Measurements from ENCODE around the gene THADA. TPM values are rescaled to one million over a fixed set of nuclear protein-coding genes. Genes with fewer than 3 reads are reported as not detected.

Gene THADA
- total and polyA plus RNA-seq, 2 experiments from 2014 or later = 10.8 to 18.8 TPM

DNA sequence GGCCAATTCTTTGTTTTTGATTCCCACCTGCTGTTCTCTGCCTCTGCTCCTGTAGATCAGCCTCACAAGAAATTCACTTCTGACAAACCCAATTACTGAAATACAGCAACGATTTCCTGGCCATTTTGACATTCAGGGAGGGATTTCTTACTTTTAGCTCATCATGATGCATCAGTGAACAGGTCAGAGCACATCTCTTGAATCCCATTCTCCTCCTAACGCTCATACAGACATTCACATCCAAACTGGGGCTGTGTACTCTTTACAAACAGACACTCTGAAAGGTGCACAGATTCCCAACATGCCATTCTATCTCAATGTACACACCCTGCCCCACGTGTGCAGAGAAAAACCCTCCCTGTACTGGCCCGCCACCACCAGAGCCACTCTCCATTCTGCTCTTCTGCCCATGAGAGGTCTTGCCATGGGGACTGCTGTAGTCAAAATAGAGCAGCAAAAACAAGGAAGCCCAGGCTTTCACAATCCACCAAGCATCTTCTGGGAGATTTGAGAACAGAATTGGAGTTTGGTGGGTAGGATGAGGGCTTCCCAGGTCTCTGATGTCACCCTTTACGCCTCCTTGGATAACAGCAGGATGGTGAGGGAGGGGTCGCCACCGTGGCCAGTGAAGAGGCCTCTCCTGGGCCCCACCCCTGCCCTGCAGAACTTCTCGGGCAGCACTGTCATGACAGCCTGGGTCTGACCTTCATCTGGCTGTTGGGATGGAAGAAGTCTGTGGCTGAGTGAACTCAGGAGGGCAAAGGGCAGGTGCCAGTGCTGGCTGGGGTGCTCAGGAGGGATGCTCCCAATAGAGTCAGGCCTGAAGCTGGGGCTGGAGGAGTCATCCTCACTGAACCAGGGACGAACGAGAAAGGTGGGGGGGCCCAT is 327.5 kb downstream of the THADA start:
- Histone ChIP-seq H3K79me2 (no peaks in the 10 kb centered on the region), H3K36me3 (replicated peaks; ENCODE audit: insufficient read depth, low read depth) (no peaks in the 10 kb centered on the region), H3K27ac (peak overlapping the region; percentile 89), H2AFZ (no peak overlapping the region), H3K27me3 (no peaks in the 10 kb centered on the region), H3K4me2 (peak overlapping the region; percentile 23), H3K9me2 (replicated peaks; ENCODE audit: insufficient read depth) (no peaks in the 10 kb centered on the region), H3K4me1 (ENCODE audit: insufficient read depth) (peaks cover 35% of the 10 kb centered on the region), H3K4me3 (no peak overlapping the region), H3K9me3 (ENCODE audit: low read depth) (no peaks in the 10 kb centered on the region), H4K20me1 (ENCODE audit: insufficient read depth, poor library complexity, severe bottlenecking) (no peaks in the 10 kb centered on the region)
- DNase-seq (ENCODE audit: low spot score) = no peak
- TF ChIP-seq EZH2phosphoT487 (IDR thresholded peaks at IDR 0.05; ENCODE audit: low read depth, severe bottlenecking, unreplicated experiment) (no peak), EZH2 (IDR thresholded peaks at IDR 0.05; ENCODE audit: borderline replicate concordance) (no peak)
- TF ChIP-seq, protein P1, sequence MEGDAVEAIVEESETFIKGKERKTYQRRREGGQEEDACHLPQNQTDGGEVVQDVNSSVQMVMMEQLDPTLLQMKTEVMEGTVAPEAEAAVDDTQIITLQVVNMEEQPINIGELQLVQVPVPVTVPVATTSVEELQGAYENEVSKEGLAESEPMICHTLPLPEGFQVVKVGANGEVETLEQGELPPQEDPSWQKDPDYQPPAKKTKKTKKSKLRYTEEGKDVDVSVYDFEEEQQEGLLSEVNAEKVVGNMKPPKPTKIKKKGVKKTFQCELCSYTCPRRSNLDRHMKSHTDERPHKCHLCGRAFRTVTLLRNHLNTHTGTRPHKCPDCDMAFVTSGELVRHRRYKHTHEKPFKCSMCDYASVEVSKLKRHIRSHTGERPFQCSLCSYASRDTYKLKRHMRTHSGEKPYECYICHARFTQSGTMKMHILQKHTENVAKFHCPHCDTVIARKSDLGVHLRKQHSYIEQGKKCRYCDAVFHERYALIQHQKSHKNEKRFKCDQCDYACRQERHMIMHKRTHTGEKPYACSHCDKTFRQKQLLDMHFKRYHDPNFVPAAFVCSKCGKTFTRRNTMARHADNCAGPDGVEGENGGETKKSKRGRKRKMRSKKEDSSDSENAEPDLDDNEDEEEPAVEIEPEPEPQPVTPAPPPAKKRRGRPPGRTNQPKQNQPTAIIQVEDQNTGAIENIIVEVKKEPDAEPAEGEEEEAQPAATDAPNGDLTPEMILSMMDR (IDR thresholded peaks at IDR 0.05; ENCODE audit: poor library complexity) = no peak
- WGBS (ENCODE audit: low lambda C conversion rate, missing lambda C conversion rate) = 84% methylated on average over 10 of the region's 10 CpGs

DNA sequence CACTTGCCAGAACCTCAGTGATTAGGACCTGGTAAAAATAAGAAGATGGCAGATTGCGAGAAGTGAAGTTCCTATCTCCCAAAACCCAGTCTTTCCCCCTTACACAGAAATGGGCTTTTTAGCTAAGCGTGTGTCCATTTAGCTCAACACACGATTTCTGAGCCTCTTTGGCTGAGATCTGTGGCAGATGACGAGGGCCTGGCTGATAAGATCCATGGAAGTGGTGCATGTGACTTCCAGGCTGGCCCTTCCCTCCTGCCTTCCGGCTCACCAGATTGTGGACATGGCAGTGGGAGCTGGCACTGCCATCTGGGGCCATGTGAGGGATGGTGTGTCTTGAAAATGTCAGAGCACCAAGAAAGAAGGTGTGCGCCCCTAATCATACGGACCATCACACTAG is 328.5 kb downstream of the THADA start:
- DNase-seq (ENCODE audit: low spot score) = no peak
- H3K27ac ChIP-seq = no peak overlapping the region
- WGBS (ENCODE audit: low lambda C conversion rate, missing lambda C conversion rate) = 93% methylated on average over 7 of the region's 7 CpGs

DNA sequence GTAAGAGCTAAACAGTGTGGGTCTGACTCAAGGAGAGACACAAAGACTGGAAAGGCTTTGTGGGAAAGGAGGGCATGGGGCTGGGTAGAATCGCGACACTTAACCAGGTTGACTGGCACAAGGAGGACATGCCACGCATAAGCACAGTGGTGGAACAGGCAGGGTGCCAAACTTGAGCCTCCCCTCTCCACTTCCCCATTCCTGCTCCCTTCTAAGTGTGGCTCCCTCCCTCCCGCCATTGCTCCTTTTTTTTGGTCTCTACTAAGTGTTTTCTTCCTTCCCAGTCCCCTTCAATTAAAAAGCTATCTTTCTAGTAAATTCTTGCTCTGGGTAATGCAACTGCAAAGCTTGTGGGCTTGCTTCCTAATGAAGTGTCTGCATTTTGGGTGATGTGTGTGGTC is 329.1 kb downstream of the THADA start:
- H3K36me3 ChIP-seq (replicated peaks; ENCODE audit: insufficient read depth, low read depth) = no peaks in the 10 kb centered on the region
- H3K9me3 ChIP-seq (ENCODE audit: low read depth) = no peaks in the 10 kb centered on the region
- no peak for DNase-seq (ENCODE audit: low spot score)
- H3K4me2 ChIP-seq = no peak overlapping the region
- H3K27me3 ChIP-seq = no peaks in the 10 kb centered on the region
- H3K27ac ChIP-seq = no peak overlapping the region
- H3K4me3 ChIP-seq = no peak overlapping the region
- peaks cover 35% of the 10 kb centered on the region for H3K4me1 ChIP-seq (ENCODE audit: insufficient read depth)
- no peaks in the 10 kb centered on the region for H3K79me2 ChIP-seq
- no peaks in the 10 kb centered on the region for H4K20me1 ChIP-seq (ENCODE audit: insufficient read depth, poor library complexity, severe bottlenecking)
- no peak overlapping the region for H2AFZ ChIP-seq
- no peaks in the 10 kb centered on the region for H3K9me2 ChIP-seq (replicated peaks; ENCODE audit: insufficient read depth)
- 94% methylated on average over 4 of the region's 4 CpGs for WGBS (ENCODE audit: low lambda C conversion rate, missing lambda C conversion rate)
- TF ChIP-seq EZH2 (IDR thresholded peaks at IDR 0.05; ENCODE audit: borderline replicate concordance) (no peak), EZH2phosphoT487 (IDR thresholded peaks at IDR 0.05; ENCODE audit: low read depth, severe bottlenecking, unreplicated experiment) (no peak)
- TF ChIP-seq, protein P1 (IDR thresholded peaks at IDR 0.05; ENCODE audit: poor library complexity) = no peak

More for the DNA sequence above, 328.5 kb downstream of the THADA start:
- peaks cover 35% of the 10 kb centered on the region for H3K4me1 ChIP-seq (ENCODE audit: insufficient read depth)
- no peaks in the 10 kb centered on the region for H3K79me2 ChIP-seq
- H3K4me2 ChIP-seq = no peak overlapping the region
- H4K20me1 ChIP-seq (ENCODE audit: insufficient read depth, poor library complexity, severe bottlenecking) = no peaks in the 10 kb centered on the region
- H3K36me3 ChIP-seq (replicated peaks; ENCODE audit: insufficient read depth, low read depth) = no peaks in the 10 kb centered on the region
- no peak overlapping the region for H3K4me3 ChIP-seq
- TF ChIP-seq EZH2 (IDR thresholded peaks at IDR 0.05; ENCODE audit: borderline replicate concordance) (no peak), EZH2phosphoT487 (IDR thresholded peaks at IDR 0.05; ENCODE audit: low read depth, severe bottlenecking, unreplicated experiment) (no peak)
- TF ChIP-seq, protein P1 (IDR thresholded peaks at IDR 0.05; ENCODE audit: poor library complexity) = no peak
- no peaks in the 10 kb centered on the region for H3K9me3 ChIP-seq (ENCODE audit: low read depth)
- no peaks in the 10 kb centered on the region for H3K9me2 ChIP-seq (replicated peaks; ENCODE audit: insufficient read depth)
- no peak overlapping the region for H2AFZ ChIP-seq
- no peaks in the 10 kb centered on the region for H3K27me3 ChIP-seq

Measured in hepatocyte (in vitro differentiated cells).